A204.1 (cell line): ENCODE data around the gene RASL11A.
"Not testable (repeated sequence)": the region's sequence is repeated elsewhere in the genome, so short reads cannot be mapped to it uniquely, and the experiment has no call there.

ENCODE experiments used
- FAIRE-seq: peaks from 2 replicates; lab custom pipeline; 2012; peaks lifted over from hg19 to GRCh38; lab: Jason Lieb, UNC

Gene RASL11A, protein sequence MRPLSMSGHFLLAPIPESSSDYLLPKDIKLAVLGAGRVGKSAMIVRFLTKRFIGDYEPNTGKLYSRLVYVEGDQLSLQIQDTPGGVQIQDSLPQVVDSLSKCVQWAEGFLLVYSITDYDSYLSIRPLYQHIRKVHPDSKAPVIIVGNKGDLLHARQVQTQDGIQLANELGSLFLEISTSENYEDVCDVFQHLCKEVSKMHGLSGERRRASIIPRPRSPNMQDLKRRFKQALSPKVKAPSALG

DNA sequence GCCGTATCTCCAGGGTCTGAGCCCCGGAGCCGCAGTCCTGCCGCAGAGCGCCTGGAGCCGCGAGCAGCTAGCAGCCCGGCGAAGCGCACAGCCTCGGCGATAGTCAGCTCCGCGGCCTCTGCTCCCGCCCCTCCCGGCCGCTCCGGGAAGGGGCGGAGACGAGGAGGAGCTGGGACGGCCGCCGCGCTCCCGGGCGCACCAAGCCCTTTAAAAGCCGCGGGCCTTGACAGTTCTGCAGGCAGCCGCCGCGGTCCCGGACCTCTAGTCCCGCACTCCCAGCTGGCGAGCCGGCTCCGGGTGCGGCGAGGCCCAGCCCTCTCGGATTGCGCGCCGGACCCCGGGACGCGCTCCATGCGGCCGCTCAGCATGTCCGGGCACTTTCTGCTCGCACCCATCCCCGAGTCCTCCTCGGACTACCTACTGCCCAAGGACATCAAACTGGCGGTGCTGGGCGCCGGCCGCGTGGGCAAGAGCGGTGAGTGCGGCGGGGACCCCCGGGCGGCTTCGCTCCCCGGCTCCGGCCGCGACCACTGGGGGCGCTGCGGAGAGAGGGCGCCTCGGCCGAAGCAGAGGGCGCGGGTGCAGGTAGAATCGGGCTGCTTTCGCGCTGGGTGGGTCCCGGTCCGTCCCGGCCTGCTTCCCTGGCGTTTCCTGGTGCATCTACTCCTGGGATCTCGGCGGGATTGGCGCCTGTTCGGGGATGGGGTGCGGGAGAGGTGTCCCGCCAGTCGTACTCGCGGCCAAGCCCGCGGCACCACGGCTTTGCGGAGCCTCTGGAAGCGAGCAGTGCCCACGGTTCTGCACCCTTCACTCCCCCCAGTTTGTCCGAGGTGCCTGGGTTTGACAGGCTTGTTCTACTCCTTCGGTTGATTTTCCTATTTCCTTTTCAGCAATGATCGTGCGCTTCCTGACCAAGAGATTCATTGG is at the start of gene RASL11A:
RASL11A (plus strand) TSS at position 237 of the 927 bp plus-strand sequence; CDS start at position 352, 115 bp downstream.
- FAIRE-seq: no peak

DNA sequence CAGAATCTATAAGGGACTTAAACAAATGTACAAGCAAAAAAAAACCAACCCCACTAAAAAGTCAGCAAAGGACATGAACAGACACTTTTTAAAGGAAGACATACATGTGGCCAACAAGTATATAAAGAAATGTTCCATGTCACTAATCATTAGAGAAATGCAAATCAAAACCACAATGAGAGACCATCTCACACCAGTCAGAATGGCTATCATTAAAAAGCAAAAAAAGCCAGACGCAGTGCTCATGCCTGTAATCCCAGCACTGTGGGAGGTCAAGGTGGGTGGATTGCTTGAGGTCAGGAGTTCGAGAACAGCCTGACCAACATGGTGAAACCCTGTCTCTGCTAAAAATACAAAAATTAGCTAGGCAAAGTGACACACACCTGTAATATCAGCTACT is 48.5 kb upstream of the RASL11A start:
- not testable (repeated sequence) for FAIRE-seq

DNA sequence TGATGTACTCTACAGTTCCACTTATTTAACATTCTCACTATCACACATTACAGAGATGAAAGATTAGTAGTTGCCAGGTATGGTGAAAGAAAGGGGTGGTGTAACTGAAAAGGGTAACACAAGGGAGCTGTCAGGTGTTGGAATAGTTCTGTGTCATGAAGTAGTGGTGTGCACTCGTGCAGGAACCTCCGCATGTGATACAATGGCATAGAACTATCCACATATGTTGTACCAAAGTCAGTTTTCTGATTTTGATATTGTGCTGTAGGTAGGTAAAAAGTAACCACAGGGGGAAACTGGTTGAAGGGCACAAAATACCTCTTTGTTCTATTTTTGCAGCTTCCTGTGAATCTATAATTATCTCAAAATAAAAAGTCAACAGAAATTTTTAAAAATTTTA is 43.6 kb upstream of the RASL11A start:
- no peak for FAIRE-seq

DNA sequence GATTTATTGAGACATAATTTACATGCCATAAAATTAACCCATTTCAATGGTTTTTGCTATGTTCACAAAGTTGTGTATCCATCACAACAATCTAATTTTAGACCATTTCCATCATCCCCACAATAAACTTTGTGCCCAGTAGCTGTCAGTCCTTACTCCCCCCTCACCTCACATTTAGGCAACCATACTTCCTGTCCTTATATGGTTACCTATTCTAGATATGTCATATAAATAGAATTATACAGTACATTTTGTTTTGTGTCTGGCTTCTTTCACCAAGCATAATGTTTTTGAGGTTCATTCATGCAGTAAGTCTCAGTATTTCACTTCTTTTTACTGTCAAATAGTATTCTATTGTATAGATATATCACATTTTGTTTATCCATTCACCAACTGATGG is 42.5 kb upstream of the RASL11A start:
- no peak for FAIRE-seq

DNA sequence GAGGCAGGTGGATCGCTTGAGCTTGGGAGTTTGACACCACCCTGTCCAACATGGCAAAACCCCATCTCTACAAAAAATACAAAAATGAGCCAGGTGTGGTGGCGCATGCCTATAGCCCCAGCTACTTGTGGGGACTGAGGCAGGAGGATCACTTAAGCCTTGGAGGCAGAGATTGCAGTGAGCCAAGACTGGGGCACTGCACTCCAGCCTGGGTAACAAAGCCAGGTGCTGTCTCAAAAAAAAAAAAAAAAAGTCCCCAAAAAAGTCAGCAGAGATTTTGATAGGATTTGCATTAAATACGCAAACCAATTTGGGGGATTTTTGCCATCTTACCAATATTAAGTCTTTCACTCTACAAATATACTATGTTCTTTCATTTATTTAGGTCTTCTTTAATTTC is 41.0 kb upstream of the RASL11A start:
- no peak for FAIRE-seq

DNA sequence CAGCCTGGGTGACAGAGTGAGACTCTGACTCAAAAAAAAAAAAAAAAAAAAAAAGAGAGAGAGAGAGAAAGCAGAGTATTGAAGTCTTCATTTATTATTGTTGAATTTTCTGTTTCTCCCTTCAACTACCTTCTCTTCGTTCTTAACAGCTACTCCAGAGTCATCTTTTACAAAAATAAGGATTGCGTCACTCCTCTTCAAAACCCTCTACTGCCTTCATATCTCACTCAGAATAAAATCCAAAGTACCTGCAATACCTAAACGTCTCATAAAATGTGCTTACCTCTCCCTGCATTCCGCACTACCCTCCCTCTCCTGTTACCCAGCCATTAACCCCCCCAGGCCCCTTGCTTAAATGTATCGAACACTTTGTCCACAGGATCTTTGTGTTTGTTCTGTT is 36.7 kb upstream of the RASL11A start:
- no peak for FAIRE-seq

DNA sequence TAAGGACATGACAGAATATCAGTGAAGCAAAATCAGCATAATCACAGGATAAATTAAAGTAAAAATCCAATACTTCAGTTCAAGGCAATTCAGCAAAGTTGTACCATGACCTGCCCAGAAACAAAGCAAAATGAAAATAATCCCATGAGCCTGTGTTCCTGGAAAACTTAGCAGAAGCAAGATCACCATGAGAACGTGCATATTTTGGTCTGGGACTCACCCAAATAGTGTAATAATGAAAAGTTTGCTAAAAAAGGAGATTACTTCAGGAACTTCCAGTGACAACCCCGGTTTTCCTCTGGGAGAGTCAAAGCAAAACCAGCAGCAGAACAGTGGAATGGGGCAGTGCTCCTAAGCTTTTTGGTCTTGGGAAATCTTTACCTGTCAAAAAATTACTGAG is 34.2 kb upstream of the RASL11A start:
- no peak for FAIRE-seq

DNA sequence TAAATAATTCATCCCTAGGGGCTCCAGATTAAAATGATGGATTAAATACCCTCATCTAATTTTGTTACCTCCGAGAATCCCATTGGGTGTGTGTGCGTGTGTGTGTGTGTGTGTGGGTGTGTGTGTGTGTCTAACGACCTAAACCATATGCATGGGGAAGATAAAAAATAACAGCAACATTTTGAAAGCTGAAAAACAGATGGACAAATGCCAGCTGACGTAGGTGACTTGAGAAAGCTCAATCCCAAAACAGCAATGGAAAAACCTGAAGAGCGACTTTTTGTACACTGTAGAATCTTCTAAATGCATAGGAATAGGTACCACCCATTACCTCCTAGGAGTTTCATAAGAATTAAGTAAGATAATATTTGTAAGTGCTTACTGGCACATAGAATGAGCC is 27.9 kb upstream of the RASL11A start:
- FAIRE-seq: no peak

DNA sequence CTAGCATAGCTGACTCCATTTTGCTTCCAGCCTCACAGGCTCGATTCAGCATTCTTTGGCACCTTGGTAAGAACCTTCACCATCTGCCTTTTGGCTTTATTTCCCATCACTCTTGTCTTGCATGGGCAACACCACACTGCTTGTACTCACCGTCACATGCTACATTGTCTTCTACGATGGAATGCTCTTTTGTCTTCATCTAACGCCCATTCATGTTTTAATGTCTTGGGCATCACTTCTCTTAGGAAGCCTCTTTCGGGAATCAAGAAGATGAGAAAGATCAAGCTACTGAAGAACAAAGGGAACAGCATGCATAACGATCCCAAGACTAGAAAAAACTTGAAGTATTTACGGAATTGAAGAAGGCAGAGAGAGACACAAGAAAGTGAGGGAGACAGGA is 25.0 kb upstream of the RASL11A start:
- FAIRE-seq: no peak

DNA sequence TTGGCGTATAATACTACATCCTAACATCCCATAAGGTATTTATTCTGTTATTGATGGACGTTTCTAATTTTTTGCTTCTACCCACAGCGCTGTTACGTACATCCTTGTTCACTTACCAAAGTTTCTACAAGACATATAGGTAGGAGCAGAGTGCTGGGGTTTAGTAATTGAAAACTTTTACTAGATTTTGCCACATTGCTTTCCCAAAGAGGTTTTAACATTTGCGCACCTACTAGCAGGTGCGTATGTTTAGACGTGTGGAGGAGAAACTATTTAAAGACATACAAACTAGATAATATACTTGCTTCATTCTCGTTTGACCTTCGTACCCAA is 19.8 kb upstream of the RASL11A start:
- no peak for FAIRE-seq

DNA sequence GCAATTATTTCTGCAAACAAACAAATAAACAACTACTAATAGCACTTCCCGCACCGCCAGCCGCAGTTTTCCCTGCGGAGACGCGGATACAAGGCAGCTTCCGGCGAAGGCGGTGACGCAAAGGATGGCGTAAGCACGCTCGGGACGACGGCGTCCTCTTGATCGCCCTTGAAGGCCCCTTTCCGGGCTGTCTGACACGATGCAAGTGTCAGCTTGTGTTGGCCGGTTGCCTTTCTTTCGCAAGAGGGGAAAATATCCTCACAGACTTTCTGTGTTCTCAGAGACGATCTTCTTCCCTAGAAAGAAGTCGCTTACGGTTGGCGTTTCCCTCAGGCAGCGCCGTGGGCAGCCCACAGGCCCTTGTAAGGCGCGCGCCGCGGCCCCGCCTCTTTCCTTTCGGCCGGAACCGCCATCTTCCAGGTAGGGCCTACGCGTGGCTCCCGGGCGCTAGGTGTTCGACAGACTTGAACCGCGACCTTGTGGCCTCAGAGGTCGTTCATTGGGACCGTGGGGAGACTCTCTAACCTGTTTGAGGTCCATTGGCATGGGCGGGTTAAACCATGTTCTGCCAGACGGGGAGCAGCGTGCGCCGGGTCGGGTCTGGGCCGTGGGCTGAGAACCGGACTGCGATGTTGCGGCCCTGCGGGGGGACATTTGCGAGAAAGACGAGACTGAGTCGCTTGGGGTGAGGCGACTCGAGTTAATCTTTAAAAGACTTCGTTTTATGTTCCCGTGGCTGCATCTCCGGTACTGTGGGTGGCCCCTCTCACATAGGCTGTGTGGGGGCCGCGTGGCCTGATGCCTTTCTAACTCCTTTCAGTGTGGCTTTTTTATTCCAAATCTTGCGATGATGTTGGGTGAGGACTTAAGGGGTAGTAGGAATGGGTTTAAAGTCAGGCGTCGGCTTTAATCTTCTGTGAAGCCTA is 19.2 kb upstream of the RASL11A start, which contains the start of gene RPL21:
RPL21 (plus strand) TSS at position 393 of the 926 bp plus-strand sequence. CDS start 2,219 bp downstream, outside the sequence.
- peak; percentile 97 for FAIRE-seq

DNA sequence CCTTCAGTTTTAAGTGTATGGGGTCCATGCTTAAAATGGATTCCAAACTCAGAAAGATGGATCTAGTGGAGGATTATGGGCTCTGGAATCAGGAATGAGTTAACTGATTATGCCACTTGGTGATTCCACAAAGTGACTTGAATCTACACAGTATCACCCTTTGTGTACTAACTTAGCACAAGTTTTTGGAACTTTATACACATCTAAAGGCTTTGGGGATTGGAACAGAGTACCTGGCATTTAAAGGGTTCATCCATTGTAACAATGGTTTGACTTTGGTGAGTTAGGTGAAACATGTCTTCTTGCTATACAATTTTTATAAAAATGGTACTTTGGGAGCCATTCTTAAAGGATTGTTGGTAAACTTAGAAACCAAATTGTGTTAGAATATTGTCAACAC is 18.2 kb upstream of the RASL11A start:
- no peak for FAIRE-seq

DNA sequence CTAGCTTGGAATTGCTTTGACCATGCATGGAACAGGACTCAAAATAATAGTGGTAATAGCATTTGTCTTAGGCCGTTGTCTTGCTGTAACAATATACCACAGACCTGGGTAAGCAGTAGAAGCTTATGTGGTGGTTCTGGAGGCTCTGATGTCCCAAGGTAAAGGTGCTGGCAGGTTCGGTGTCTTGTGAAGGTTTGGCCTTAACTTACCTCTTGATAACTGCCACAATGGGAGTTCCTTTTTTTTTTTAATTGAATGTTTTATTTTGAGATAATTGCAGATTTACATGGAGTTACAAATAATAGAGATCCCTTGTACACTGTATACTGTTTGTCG is 13.4 kb upstream of the RASL11A start:
- FAIRE-seq: no peak

DNA sequence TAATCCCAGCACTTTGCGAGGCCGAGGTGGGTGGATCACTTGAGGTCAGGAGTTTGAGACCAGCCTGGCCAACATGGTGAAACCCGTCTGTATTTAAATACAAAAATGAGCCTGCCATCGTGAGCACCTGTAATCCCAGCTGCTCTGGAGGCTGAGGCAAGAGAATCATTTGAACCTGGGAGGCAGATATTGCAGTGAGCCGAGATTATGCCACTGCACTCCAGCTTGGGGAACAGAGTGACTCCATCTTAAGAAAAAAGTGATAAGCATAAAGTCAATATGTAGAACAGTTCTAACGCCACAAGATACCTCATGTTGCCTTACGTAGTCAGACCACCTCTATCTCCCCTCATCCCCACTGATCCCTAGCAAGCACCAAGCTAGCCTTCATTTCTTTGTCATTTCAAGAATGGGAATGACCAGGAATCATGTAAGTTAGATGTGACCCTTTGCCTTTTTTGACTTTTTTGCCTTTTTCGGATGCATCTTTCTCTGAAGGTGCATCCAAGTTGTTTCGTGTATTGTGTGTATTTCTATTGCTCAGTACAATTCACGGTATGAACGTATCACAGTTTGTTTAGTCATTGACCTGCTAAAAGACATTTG is 12.9 kb upstream of the RASL11A start:
- no peak for FAIRE-seq

DNA sequence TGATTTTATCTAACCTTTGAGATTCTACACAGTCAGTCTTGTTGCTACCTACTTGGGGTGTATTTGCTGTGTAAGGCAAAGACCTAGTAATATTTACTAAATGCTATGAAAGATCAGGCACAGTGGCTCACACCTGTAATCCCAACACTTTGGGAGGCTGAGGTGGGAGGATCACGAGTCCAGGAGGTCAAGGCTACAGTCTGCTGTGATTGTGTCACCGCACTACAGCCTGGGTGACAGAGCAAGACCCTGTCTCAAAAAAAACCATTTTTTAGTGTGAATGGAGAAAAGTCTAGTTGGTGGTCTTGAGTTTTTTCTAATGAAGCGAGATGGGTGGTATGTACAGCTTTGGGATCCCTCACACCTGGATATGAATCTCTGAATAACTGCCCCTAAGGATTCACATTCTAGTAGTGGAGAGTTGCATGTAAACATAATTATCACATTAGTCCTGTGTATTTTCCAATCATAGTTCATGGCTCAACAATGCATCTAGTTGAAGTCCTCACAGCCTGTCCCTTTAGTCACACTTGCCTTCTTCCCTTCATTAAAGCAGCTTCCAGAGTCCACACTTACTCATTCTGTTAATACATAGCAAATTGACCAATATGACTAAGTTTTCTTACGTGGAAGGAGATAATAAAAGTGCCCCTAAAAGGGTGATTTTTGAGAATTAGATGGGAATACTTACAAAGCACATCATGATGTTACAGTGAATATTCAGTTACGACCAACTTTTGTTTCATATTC is 11.8 kb upstream of the RASL11A start:
- FAIRE-seq: no peak

DNA sequence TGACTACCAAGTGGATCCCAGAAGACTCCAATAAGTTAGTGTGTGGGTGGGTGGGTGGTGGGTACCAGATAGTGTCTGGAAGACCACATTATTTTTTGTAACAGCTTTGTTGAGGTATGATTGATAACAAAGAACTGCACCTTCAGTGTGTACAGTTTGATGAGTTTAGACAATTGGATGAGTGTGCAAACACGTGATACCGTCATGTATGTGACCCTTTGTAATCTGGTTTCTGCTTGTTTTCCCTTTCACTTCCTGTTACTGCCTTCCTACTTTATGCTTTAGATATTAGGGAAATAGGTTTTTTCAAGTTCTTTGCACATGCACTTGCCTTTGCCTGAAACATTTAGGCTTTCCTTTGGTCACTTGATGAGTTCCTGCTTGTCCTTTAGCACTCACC is 10.8 kb upstream of the RASL11A start:
- no peak for FAIRE-seq

DNA sequence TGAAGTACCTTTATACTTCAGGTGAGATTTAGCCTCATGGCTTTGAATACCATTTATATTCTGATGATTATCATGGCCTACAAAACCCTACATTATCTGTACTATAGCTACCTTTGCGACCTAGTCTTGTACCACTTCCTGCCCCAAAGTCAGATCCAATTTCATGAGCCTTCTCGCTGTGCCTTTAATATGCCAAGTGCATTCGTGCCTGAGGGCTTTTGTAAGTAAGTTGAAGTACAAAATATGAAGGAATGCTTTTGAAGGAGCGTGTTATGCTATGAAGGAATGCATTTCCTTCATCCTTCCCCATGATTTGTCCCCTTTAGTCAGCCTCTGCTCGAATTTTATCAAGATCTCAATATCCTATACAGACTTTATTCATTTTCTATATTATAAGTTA is 9.2 kb upstream of the RASL11A start:
- FAIRE-seq: no peak

DNA sequence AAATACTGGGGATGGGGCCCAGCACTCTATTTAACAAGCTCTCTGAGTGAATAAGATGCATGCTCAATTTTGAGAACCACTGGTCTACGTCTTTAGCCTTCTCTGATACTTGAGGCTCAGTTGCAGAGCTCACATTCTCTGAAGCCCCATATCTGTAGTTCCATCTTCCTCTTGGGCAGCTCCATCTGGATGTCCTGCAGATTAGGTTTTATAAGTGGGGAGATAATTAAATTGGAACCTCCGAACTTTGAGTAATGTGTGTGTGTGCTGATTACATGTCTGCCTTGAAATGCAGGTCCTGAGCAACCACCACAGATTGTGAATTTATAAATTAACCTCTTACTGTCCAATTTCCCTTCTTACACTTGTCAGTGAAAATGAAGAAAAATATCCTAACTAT is 7.2 kb upstream of the RASL11A start:
- no peak for FAIRE-seq

DNA sequence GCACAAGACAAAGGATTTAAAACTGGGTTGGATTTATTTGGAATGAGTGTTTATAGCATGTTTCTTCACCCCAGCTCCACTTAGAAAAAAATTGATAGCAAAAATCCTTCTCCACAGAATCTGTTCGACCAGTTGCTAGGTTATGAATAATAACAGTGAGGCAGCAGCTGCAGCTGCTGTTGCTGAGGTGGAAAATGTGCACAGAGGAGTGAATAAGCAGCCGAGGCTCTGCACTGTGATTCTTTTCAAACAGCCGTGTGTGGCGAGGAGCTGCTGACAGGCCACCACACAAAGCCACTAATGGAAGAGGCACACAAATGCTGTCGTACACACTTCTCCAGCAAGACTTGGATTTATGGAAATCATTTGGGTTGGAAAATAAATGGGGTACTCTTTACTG is 6.4 kb upstream of the RASL11A start:
- no peak for FAIRE-seq

DNA sequence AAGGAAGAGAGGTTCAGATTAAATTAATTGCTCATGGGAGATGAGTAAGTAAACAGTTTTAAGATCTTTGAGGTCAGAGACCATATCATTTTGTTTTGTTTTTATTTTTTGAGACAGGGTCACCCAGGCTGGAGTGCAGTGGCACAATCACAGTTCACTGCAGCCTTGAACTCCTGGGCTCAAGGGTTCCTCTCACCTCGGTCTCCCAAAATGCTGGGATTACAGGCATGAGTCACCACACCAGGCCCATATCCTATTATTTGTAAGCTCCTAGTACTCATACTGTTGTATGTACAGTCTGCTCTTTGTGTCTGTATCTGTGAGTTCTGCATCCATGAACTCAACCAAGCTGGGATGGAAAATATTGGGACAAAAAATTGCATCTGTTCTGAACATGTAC is 6.0 kb upstream of the RASL11A start:
- FAIRE-seq: no peak

DNA sequence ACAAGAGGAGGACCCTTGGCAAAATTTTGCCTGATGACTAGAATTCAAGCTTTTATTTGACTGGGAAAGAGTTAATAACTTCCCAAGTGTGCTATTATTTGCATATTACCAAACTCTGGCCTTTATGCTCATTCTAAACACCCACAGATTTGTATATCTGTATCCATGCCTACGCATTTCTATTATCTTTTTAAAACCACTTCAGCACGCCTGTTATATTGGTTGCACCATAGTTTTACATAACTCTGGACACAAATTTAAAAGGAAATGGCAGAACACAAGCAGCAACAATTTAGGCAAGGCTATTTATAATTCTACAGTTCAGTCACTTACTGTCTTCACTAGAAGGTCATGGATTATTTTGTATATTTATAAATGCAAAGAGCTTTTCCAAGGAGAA is 3.7 kb upstream of the RASL11A start:
- no peak for FAIRE-seq

DNA sequence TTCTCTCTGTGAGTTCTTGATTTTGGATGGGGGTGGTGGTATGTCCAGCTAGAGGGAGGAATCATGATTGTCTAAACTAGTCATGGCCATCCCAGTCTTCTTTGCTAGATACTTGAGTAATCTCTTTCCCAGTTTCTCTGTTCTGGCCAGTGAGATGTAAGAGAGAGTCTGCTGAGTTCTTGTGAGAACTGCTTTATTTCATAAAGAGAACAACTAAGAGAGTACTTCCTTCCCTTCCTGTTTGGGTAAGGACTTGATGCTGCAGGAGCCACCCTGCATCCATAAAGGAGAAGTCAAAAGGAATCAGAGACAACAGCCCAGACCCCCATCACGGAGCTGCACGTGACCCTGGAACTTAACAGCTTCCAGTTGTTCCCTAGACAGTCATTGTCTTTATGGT is 3.0 kb upstream of the RASL11A start:
- no peak for FAIRE-seq
